ENCODE measurements around the gene DDX6. TPM values are rescaled to one million over a fixed set of nuclear protein-coding genes. Genes with fewer than 3 reads are reported as not detected.
"Not testable (repeated sequence)": the region's sequence is repeated elsewhere in the genome, so short reads cannot be mapped to it uniquely, and the experiment has no call there.

Gene DDX6
- total RNA-seq, 4 donors from 2014 or later = 75.6 to 108 (median 107) TPM

DNA sequence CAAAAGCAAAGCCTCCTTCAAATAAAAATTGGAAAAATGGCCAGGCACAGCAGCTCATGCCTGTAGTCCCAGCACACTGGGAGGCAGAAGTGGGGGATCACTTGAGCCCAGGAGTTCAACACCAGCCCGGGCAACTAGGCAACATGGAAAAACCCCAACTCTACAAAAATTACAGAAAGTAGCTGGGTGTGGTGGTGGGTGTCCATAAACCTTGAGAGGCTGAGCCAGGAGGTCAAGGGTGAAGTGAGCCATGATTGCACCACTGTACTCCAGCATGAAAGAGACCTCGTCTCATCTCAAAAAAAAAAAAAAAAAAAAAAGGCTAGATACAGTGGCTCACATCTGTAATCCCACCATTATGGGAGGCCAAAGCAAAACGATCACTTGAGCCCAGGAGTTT, 22.3 kb downstream of the DDX6 start:
- no peaks in the 10 kb centered on the region for H3K9me3 ChIP-seq
- H3K27me3 ChIP-seq = no peaks in the 10 kb centered on the region
- H3K36me3 ChIP-seq = peaks cover 0 to 51% (median 0%) of the 10 kb centered on the region in 3 donors
- H3K4me3 ChIP-seq = no peak overlapping the region
- TF ChIP-seq EP300 (IDR thresholded peaks at IDR 0.05) (no peak), POLR2A (IDR thresholded peaks at IDR 0.05) (no peak)
- TF ChIP-seq, protein P1, sequence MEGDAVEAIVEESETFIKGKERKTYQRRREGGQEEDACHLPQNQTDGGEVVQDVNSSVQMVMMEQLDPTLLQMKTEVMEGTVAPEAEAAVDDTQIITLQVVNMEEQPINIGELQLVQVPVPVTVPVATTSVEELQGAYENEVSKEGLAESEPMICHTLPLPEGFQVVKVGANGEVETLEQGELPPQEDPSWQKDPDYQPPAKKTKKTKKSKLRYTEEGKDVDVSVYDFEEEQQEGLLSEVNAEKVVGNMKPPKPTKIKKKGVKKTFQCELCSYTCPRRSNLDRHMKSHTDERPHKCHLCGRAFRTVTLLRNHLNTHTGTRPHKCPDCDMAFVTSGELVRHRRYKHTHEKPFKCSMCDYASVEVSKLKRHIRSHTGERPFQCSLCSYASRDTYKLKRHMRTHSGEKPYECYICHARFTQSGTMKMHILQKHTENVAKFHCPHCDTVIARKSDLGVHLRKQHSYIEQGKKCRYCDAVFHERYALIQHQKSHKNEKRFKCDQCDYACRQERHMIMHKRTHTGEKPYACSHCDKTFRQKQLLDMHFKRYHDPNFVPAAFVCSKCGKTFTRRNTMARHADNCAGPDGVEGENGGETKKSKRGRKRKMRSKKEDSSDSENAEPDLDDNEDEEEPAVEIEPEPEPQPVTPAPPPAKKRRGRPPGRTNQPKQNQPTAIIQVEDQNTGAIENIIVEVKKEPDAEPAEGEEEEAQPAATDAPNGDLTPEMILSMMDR (IDR thresholded peaks at IDR 0.05) = no peak
- peaks cover 0 to 69% (median 49%) of the 10 kb centered on the region in 4 donors for H3K4me1 ChIP-seq
- 53 to 54% methylated on average over 3 of the region's 3 CpGs for WGBS, 2 donors
- peak overlapping the region in 2 of 4 donors; percentile 24 to 60 for H3K27ac ChIP-seq
- no peak for DNase-seq (ENCODE audit: low spot score in 2 of 2)

GRCh38 chr11:118766035-118766434, 24.9 kb downstream of the DDX6 start:
- Histone ChIP-seq H3K36me3 (peaks cover 0 to 68% (median 4%) of the 10 kb centered on the region in 3 donors), H3K4me3 (no peak overlapping the region), H3K4me1 (peaks cover 0 to 54% (median 30%) of the 10 kb centered on the region in 4 donors), H3K9me3 (no peaks in the 10 kb centered on the region), H3K27ac (no peak overlapping the region), H3K27me3 (no peaks in the 10 kb centered on the region)
- WGBS, 2 donors = 91 to 94% methylated on average over 4 of the region's 4 CpGs
- DNase-seq (ENCODE audit: low spot score in 2 of 2) = no peak
- no peak for TF ChIP-seq POLR2A (IDR thresholded peaks at IDR 0.05)
- TF ChIP-seq EP300 (IDR thresholded peaks at IDR 0.05) = no peak
- TF ChIP-seq, protein P1 (IDR thresholded peaks at IDR 0.05) = no peak

GRCh38 chr11:118765095-118765691, 25.8 kb downstream of the DDX6 start:
- Histone ChIP-seq H3K4me1 (peaks cover 0 to 46% (median 22%) of the 10 kb centered on the region in 4 donors), H3K36me3 (peaks cover 0 to 76% (median 5%) of the 10 kb centered on the region in 3 donors)
- H3K9me3 ChIP-seq; DNase-seq (ENCODE audit: low spot score in 2 of 2); H3K4me3 ChIP-seq; H3K27me3 ChIP-seq; H3K27ac ChIP-seq: not testable (repeated sequence)
- 88 to 91% methylated on average over 6 of the region's 6 CpGs for WGBS, 2 donors

GRCh38 chr11:118763041-118763440, 27.9 kb downstream of the DDX6 start:
- 56 to 60% methylated on average over 2 of the region's 2 CpGs for WGBS, 2 donors
- H3K36me3 ChIP-seq = peaks cover 0 to 97% (median 22%) of the 10 kb centered on the region in 3 donors

DNA sequence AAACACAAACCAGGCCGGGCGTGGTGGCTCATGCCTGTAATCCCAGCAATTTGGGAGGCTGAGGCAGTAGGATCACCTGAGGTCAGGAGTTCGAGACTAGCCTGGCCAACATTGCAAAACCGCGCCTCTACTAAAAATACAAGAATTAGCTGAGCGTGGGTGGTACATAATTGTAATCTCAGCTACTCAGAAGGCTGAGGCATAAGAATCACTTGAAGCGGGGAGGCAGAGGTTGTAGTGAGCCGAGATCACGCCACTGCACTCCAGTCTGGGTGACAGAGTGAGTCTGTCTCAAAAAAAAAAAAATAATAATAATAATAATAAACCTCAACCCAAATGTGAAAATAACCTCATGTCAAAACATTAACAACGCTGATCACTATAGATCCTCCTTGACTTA, 29.0 kb downstream of the DDX6 start:
- not testable (repeated sequence) for H3K9me3 ChIP-seq; H3K4me3 ChIP-seq; H3K27me3 ChIP-seq; DNase-seq (ENCODE audit: low spot score in 2 of 2); H3K27ac ChIP-seq
- Histone ChIP-seq H3K4me1 (peaks cover 0 to 17% (median 0%) of the 10 kb centered on the region in 4 donors), H3K36me3 (peaks cover 0 to 96% (median 22%) of the 10 kb centered on the region in 3 donors)
- 73 to 77% methylated on average over 10 of the region's 10 CpGs for WGBS, 2 donors

More at GRCh38 chr11:118763041-118763440, 27.9 kb downstream of the DDX6 start:
- Histone ChIP-seq H3K27me3 (no peaks in the 10 kb centered on the region), H3K4me3 (no peak overlapping the region), H3K4me1 (peaks cover 0 to 25% (median 5%) of the 10 kb centered on the region in 4 donors), H3K27ac (no peak overlapping the region), H3K9me3 (no peaks in the 10 kb centered on the region)
- TF ChIP-seq EP300 (IDR thresholded peaks at IDR 0.05) = no peak
- DNase-seq (ENCODE audit: low spot score in 2 of 2) = no peak

DNA sequence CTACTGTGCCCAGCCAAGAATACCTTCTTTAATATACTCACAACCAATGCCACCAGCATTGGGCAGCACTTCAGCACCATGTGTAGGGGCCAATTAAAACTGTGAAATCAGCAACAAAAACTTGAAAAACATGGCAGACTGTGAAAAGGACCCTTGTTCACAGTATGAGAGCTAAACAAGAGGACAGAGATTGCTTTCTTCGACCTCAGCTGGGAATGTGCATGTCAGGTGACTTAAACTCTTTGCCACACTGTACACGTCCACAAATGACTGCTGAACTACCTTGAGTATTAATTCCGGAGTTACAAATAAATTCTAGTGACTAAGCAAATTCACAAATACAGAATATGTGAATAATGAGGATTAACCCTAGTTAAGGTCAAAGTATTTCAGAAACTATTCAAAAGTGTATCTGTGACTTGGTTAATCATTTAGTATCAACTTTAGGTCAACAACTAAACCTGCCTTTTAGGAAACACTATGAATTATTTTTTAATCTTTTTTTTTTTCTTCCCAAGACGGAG, 33.0 kb downstream of the DDX6 start:
- TF ChIP-seq, protein P1 (IDR thresholded peaks at IDR 0.05) = no peak
- TF ChIP-seq EP300 (IDR thresholded peaks at IDR 0.05) (no peak), POLR2A (IDR thresholded peaks at IDR 0.05) (no peak)
- no peak for DNase-seq (ENCODE audit: low spot score in 2 of 2)
- H3K9me3 ChIP-seq = no peaks in the 10 kb centered on the region
- H3K36me3 ChIP-seq = peaks cover 5 to 98% (median 43%) of the 10 kb centered on the region in 3 donors
- no peaks in the 10 kb centered on the region for H3K27me3 ChIP-seq
- peaks cover 0 to 8% (median 2%) of the 10 kb centered on the region in 4 donors for H3K4me1 ChIP-seq
- H3K27ac ChIP-seq = no peak overlapping the region
- no peak overlapping the region for H3K4me3 ChIP-seq
- WGBS, 2 donors = 55 to 61% methylated on average over 4 of the region's 4 CpGs
